Measurements from ENCODE around the gene SLC1A5.

The SLC1A5 gene

GRCh38 chr19:46803555-46803954, 15.2 kb upstream of the SLC1A5 start:
- H3K4me3 ChIP-seq (ENCODE audit: control insufficient read depth, low read depth, low read length): no peak overlapping the region
- TF ChIP-seq, protein P1, sequence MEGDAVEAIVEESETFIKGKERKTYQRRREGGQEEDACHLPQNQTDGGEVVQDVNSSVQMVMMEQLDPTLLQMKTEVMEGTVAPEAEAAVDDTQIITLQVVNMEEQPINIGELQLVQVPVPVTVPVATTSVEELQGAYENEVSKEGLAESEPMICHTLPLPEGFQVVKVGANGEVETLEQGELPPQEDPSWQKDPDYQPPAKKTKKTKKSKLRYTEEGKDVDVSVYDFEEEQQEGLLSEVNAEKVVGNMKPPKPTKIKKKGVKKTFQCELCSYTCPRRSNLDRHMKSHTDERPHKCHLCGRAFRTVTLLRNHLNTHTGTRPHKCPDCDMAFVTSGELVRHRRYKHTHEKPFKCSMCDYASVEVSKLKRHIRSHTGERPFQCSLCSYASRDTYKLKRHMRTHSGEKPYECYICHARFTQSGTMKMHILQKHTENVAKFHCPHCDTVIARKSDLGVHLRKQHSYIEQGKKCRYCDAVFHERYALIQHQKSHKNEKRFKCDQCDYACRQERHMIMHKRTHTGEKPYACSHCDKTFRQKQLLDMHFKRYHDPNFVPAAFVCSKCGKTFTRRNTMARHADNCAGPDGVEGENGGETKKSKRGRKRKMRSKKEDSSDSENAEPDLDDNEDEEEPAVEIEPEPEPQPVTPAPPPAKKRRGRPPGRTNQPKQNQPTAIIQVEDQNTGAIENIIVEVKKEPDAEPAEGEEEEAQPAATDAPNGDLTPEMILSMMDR (conservative IDR thresholded peaks at IDR 0.05; ENCODE audit: control insufficient read depth, insufficient read depth, low read depth, low read length): no peak
- no peak for DNase-seq (ENCODE audit: low read depth)

DNA sequence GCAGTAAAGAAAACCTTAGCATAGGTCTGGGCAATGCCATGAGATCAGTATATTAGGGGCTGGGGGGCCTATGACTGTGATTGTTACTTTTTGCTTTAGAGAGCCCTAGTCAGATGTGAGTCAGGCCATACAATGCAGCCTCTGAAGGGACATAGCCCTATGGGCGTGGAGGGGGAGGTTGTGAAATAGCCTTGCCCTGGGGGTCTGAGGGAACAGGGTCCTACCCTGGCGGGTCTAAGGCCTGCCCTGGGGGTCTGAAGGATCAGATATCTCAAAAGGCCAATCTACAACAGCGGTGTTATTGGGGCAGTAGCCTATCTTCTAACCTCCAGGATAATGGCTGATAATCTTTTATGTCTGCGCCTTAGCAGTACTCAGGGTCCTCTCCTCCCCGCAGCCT, 13.8 kb upstream of the SLC1A5 start:
- no peak overlapping the region for H3K4me3 ChIP-seq (ENCODE audit: control insufficient read depth, low read depth, low read length)
- TF ChIP-seq, protein P1 (conservative IDR thresholded peaks at IDR 0.05; ENCODE audit: control insufficient read depth, insufficient read depth, low read depth, low read length): no peak
- no peak for DNase-seq (ENCODE audit: low read depth)

DNA sequence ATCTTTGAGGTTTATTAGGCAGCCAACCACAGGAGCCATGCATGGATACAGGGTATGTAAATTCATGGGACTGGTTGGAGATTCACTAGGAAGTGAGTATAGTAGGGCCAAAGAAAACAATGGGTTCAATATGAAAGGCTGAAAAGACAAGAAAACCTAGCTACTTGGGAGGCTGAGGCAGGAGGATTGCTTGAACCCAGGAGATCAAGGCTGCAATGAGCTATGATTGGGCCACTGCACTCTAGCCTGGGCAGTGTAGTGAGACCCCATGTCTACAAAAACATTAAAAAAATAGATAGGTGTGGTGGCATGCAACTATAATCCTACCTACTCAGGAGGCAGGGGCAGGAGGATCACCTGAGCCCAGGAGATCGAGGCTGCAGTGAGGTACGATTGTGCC, 10.3 kb upstream of the SLC1A5 start:
- no peak for DNase-seq (ENCODE audit: low read depth)
- TF ChIP-seq, protein P1 (conservative IDR thresholded peaks at IDR 0.05; ENCODE audit: control insufficient read depth, insufficient read depth, low read depth, low read length): no peak
- H3K4me3 ChIP-seq (ENCODE audit: control insufficient read depth, low read depth, low read length): no peak overlapping the region

DNA sequence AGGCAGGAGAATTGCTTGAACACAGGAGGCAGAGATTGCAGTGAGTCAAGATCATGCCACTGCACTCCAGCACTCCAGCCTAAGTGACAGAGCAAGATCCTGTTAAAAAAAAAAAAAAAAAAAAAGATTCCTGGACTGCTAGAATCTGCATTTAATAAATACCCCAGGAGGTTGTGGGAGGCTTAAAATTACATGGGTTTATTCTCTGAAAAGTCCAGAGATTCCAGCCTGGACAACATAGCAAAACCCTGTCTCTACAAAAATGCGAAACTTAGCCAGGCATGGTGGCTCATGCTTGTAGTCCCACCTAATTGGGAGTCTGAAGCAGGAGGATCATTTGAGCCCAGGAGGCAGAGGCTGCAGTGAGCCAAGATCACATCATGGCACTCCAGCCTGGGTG, 9.5 kb upstream of the SLC1A5 start:
- no peak for DNase-seq (ENCODE audit: low read depth)
- TF ChIP-seq, protein P1 (conservative IDR thresholded peaks at IDR 0.05; ENCODE audit: control insufficient read depth, insufficient read depth, low read depth, low read length): no peak
- no peak overlapping the region for H3K4me3 ChIP-seq (ENCODE audit: control insufficient read depth, low read depth, low read length)

DNA sequence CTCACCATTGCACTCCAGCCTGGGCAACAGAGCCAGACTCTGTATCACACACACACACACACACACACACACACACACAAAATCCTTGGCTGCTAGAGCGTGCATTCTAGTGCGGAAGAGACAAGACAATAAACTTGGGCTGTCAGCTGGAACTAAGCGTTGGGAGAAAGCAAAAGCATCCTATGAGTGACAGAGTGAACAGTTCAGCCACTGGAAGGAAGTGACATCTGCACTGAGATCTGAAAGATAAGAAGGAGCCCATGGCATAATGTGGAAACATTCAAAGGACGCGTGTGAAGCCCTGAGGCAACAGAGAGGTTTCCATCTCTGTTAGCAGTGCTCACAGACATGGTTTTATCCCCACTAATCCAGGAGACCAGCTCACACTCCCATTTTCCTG, 3.5 kb upstream of the SLC1A5 start:
- DNase-seq (ENCODE audit: low read depth): no peak
- no peak overlapping the region for H3K4me3 ChIP-seq (ENCODE audit: control insufficient read depth, low read depth, low read length)
- TF ChIP-seq, protein P1 (conservative IDR thresholded peaks at IDR 0.05; ENCODE audit: control insufficient read depth, insufficient read depth, low read depth, low read length): no peak

DNA sequence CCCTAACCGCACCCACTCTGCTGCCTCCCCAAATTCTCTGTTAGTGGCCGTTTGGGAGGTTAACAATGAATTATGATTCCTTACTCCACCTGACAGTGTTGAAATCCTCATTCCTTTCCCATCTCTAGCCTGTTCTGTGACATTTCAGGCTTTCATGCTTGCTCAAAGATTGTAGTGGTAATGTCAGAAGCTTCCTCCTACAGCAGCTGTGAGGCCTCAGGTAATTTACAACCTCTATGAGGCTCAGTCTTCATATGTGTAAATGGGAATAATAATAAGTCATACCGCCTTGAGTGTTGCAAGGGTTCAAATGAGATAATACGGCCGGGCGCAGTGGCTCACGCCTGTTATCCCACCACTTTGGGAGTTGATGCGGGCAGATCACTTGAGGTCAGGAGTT, 977 bp upstream of the SLC1A5 start:
- no peak for DNase-seq (ENCODE audit: low read depth)
- TF ChIP-seq, protein P1 (conservative IDR thresholded peaks at IDR 0.05; ENCODE audit: control insufficient read depth, insufficient read depth, low read depth, low read length): no peak
- H3K4me3 ChIP-seq (ENCODE audit: control insufficient read depth, low read depth, low read length): no peak overlapping the region

DNA sequence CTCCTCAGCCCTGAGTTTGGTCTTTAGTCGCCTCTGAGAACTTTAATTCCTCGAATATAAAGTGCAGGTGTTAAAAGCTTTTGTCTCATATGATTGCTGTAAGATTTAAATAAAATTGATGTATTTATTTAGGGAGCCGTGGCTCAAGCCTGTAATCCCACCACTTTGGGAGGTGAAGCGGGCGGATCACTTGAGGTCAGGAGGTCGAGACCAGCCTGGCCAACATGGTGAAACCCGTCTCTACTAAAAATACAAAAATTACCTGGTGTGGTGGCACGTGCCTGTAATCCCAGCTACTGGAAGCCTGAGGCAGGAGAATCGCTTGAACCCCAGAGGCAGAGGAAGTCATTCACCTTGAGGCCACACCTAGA, 559 bp upstream of the SLC1A5 start:
- no peak for DNase-seq (ENCODE audit: low read depth)
- TF ChIP-seq, protein P1 (conservative IDR thresholded peaks at IDR 0.05; ENCODE audit: control insufficient read depth, insufficient read depth, low read depth, low read length): no peak
- no peak overlapping the region for H3K4me3 ChIP-seq (ENCODE audit: control insufficient read depth, low read depth, low read length)
